Fibroblast of the aortic adventitia (primary cell): Measurements from ENCODE around the gene HSF4. TPM values are rescaled to one million over a fixed set of nuclear protein-coding genes. Genes with fewer than 3 reads are reported as not detected.

Source experiments
- DNase-seq: peaks from one replicate; pipeline ENCODE4 v3.0.0-alpha.2; 2010; ENCODE audit warnings: low read depth
- H3K4me3 ChIP-seq: 2 replicates; pipeline ENCODE4 v1.5.1; 2011; ENCODE audit warnings: low read depth, mild to moderate bottlenecking, control low read depth, low read length, moderate library complexity
- total RNA-seq: library from RNA; depleted of rRNA; stranded (reverse); fragments of >200 nt; gene quantifications from 2 replicates; pipeline ENCODE4 v1.2.3, GENCODE V29; 2012; ENCODE audit warnings: low replicate concordance
- TF ChIP-seq, protein P1 (sequence below): IDR thresholded peaks from 2 replicates; pipeline ENCODE4 v1.5.1; 2011; ENCODE audit warnings: mild to moderate bottlenecking, low read length, control low read depth, inconsistent platforms; ENCODE audit not compliant: insufficient read depth

HSF4 gene
- total RNA-seq, 1 donor, result 6.4 TPM

GRCh38 chr16:67200491-67200890 lies 35.9 kb downstream of the HSF4 start:
- TF ChIP-seq, protein P1, sequence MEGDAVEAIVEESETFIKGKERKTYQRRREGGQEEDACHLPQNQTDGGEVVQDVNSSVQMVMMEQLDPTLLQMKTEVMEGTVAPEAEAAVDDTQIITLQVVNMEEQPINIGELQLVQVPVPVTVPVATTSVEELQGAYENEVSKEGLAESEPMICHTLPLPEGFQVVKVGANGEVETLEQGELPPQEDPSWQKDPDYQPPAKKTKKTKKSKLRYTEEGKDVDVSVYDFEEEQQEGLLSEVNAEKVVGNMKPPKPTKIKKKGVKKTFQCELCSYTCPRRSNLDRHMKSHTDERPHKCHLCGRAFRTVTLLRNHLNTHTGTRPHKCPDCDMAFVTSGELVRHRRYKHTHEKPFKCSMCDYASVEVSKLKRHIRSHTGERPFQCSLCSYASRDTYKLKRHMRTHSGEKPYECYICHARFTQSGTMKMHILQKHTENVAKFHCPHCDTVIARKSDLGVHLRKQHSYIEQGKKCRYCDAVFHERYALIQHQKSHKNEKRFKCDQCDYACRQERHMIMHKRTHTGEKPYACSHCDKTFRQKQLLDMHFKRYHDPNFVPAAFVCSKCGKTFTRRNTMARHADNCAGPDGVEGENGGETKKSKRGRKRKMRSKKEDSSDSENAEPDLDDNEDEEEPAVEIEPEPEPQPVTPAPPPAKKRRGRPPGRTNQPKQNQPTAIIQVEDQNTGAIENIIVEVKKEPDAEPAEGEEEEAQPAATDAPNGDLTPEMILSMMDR, result no peak
- DNase-seq, result no peak
- H3K4me3 ChIP-seq, result no peak overlapping the region

- H3K4me3 ChIP-seq, result no peak overlapping the region
- TF ChIP-seq, protein P1, result no peak
- no peak for DNase-seq
Measured at GRCh38 chr16:67201411-67202345, 37.1 kb downstream of the HSF4 start.

- DNase-seq, result no peak
- TF ChIP-seq, protein P1, result no peak
- H3K4me3 ChIP-seq, result no peak overlapping the region
Measured at GRCh38 chr16:67202426-67202825, 37.9 kb downstream of the HSF4 start.

DNA sequence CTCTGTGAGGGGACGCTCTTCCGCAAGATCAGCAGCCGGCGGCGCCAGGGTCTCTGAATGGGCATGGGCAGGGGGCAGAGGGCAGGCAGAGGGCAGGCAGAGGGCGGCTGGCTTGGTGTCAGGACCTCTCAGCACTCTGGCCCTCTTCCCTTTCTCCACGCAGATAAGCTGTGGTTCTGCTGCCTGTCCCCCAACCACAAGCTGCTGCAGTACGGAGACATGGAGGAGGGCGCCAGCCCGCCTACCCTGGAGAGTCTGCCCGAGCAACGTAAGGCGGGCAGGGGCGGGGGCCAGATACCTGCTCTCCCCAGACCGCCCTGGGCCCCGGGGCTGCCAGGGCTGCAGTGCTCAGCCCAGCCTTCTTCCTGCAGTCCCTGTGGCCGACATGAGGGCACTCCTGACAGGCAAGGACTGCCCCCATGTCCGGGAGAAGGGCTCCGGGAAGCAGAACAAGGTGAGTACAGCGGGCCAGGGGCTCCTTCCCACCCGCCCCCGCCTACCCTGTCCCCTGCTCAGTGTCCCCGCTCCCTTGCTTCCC lies 38.5 kb downstream of the HSF4 start:
- TF ChIP-seq, protein P1, result no peak
- DNase-seq, result no peak
- no peak overlapping the region for H3K4me3 ChIP-seq

DNA sequence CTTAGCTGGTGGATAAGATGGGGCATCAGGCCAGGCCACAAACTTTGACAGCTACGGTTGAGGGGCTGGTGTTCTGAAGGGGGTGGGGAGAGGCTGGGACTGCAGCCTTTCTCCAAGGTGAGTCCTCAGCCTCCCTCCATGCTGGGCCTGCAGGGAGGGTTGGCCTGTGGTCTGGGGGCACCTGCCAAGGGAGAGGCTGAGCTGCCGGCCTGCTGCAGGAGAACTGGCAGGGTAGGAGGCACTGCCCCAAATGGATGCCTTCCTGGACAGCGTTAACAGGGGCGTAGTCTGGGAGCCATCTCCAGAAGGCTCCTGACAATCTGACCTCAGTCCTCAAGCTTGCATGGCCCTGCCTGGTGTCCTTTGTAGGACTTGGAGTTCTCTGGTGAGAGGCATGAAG lies 39.5 kb downstream of the HSF4 start:
- TF ChIP-seq, protein P1, result no peak
- no peak overlapping the region for H3K4me3 ChIP-seq
- no peak for DNase-seq

DNA sequence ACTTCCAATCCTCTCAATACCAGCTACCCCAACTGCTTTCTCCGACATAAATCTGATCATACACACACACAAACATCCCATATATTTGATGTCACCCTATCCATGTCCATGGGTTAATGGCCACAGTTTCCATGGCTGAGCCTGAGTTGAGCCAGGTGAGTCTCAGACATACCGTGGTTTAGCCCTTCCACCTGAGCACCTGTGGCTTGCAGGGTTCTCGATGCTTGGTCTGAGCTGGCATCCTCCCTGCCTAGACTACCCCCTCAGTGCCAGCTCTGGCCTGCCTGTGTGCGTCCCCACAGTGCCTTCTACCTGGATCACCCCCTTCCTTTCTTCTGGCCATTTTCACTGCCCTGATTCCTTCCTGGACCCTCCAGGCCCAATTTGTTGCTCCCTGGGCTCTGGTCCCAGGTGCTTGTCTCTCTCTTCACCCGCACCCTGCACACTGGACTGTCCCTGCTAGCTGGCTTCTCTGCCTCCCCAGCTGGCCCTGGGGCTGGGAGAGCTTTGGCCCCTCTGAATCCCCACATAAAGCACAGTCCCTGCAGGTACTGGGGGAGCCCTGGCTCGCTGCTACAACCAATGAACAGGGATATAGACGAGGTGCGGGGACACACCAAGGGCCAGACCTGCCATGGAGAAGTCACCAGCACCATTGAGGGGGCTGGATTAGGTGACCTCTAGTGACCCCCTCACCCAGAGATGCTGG lies 41.7 kb downstream of the HSF4 start:
- TF ChIP-seq, protein P1, result no peak

More for the DNA sequence above, 41.7 kb downstream of the HSF4 start:
- no peak overlapping the region for H3K4me3 ChIP-seq
- no peak for DNase-seq
